ENCODE results near the gene POLR1D.

The POLR1D gene

GRCh38 chr13:27621366-27622101 lies at the start of gene POLR1D:
POLR1D (plus strand) TSS chr13:27621892; CDS start chr13:27621984, 92 bp downstream.
- peaks cover 5% of the 10 kb centered on the region for H3K36me3 ChIP-seq (ENCODE audit: control insufficient read depth, insufficient read depth, low read length)
- H3K4me1 ChIP-seq (ENCODE audit: control insufficient read depth, insufficient read depth, low read length) = peaks cover 11% of the 10 kb centered on the region
- peak within 1 kb of the TSS; percentile 97 for H3K9ac ChIP-seq (ENCODE audit: low read depth, low read length)
- no peaks in the 10 kb centered on the region for H3K9me3 ChIP-seq (ENCODE audit: control insufficient read depth, insufficient read depth, low read length)
- no peaks in the 10 kb centered on the region for H3K27me3 ChIP-seq (ENCODE audit: control insufficient read depth, insufficient read depth, low read length)
- H3K4me3 ChIP-seq (ENCODE audit: low read depth, low read length) = peak within 1 kb of the TSS; percentile 99

- H3K9ac ChIP-seq (ENCODE audit: low read depth, low read length) = no peak overlapping the region
- no peak overlapping the region for H3K4me3 ChIP-seq (ENCODE audit: low read depth, low read length)
- no peaks in the 10 kb centered on the region for H3K27me3 ChIP-seq (ENCODE audit: control insufficient read depth, insufficient read depth, low read length)
- H3K36me3 ChIP-seq (ENCODE audit: control insufficient read depth, insufficient read depth, low read length) = no peaks in the 10 kb centered on the region
- no peaks in the 10 kb centered on the region for H3K9me3 ChIP-seq (ENCODE audit: control insufficient read depth, insufficient read depth, low read length)
- no peaks in the 10 kb centered on the region for H3K4me1 ChIP-seq (ENCODE audit: control insufficient read depth, insufficient read depth, low read length)
Observed at GRCh38 chr13:27572234-27572901, 49.3 kb upstream of the POLR1D start.

DNA sequence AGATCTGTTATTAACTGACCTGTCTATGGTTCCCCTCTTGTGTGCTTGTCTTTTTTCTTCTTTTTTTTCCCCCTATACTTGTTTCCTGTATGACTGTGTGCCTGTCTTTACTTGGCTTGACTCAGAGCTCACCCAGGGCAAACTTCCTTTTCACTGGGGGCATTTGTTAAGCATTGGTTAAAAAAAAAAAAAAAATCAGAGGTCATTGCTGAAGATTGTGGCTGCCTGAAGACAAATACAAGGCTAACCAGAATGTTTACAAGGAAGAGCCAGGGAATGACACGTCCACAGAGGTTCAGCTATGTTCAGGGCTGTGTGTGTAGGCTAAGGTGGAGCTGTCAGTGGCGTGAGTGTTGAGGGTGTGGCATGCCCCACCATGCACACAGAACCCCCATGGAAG lies 48.4 kb upstream of the POLR1D start:
- Histone ChIP-seq H3K36me3 (ENCODE audit: control insufficient read depth, insufficient read depth, low read length) (no peaks in the 10 kb centered on the region), H3K27me3 (ENCODE audit: control insufficient read depth, insufficient read depth, low read length) (no peaks in the 10 kb centered on the region), H3K4me1 (ENCODE audit: control insufficient read depth, insufficient read depth, low read length) (no peaks in the 10 kb centered on the region), H3K4me3 (ENCODE audit: low read depth, low read length) (no peak overlapping the region), H3K9ac (ENCODE audit: low read depth, low read length) (no peak overlapping the region), H3K9me3 (ENCODE audit: control insufficient read depth, insufficient read depth, low read length) (no peaks in the 10 kb centered on the region)

DNA sequence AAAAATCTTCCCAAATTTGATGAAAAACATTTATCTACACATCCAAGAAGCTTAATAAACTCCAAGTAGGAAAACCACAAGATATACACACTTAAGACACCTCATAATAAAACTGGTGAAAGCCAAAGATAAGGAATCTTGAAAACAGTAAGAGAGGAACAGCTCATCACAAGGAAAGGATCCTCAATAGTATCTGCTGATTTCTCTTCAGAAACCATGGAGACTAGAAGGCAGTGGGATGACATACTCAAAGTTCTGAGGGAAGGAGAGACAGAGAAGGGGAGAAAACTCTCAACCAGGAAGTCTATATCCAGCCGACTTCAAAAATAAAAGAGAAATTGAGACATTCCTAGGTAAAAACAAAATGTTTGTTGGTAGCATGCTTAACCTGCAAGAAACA lies 47.0 kb upstream of the POLR1D start:
- Histone ChIP-seq H3K27me3 (ENCODE audit: control insufficient read depth, insufficient read depth, low read length) (no peaks in the 10 kb centered on the region), H3K36me3 (ENCODE audit: control insufficient read depth, insufficient read depth, low read length) (no peaks in the 10 kb centered on the region), H3K4me1 (ENCODE audit: control insufficient read depth, insufficient read depth, low read length) (no peaks in the 10 kb centered on the region), H3K9me3 (ENCODE audit: control insufficient read depth, insufficient read depth, low read length) (no peaks in the 10 kb centered on the region), H3K4me3 (ENCODE audit: low read depth, low read length) (no peak overlapping the region), H3K9ac (ENCODE audit: low read depth, low read length) (no peak overlapping the region)

DNA sequence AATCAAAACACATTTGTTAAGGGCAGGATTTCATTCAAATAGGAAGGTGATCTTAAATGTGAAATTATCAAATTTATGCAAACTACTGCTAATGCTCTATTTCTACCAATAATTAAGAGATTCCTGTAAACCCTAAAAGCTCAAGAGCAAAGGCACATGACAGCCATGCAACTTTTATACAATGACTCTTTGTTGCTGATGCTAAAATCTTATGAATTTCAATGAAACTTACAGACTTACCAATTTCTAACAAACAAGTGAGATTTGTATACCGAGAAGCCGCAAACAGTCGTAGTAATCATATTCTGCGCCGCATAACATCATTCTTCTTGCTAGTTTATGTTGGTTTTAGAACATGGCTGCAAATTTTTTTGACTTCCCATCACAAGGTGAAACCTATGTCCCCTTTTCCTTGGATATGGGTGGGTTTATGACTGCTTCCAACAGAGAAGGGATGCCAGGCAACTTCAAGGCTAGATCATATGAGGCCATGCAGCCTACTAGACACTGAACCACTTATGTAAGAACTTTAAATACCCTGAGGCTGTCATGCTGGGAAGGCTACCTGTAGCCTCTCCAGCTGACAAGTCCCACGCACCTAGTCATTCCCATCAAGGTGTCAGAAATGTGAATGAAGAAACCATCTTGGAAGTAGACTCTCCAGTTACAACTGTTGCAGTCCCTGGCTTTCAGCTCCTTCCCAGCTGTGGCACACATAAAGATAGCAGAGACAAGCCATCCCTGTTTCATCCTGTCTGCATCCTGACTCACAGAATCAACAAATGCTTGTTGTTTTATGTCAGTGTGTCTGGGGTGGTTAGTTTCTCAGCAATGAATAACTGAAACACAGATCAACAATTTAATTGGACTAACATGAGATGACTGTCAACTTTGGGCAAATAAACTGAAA lies 43.3 kb upstream of the POLR1D start:
- H3K36me3 ChIP-seq (ENCODE audit: control insufficient read depth, insufficient read depth, low read length) = no peaks in the 10 kb centered on the region
- no peak overlapping the region for H3K9ac ChIP-seq (ENCODE audit: low read depth, low read length)
- H3K27me3 ChIP-seq (ENCODE audit: control insufficient read depth, insufficient read depth, low read length) = no peaks in the 10 kb centered on the region
- H3K4me3 ChIP-seq (ENCODE audit: low read depth, low read length) = no peak overlapping the region
- H3K4me1 ChIP-seq (ENCODE audit: control insufficient read depth, insufficient read depth, low read length) = no peaks in the 10 kb centered on the region
- no peaks in the 10 kb centered on the region for H3K9me3 ChIP-seq (ENCODE audit: control insufficient read depth, insufficient read depth, low read length)

DNA sequence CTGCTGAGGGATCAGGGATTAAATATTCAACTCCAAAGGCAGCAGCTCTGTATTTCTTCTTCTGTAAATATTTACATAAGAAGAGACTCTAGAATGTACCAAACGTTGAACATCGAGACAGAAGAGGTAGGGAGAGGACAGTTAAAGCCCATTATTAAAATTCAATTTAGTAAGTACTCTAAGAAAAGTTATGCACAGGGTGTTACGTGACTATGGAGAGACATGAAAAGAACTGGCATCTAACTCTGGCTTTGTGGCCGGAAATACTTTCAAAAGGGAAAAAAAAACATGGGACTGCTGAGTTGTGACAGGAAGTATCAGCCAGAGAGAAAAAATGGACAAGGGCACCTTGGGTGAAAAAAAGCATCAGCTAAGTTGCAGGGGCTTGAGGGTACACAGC lies 38.0 kb upstream of the POLR1D start:
- Histone ChIP-seq H3K9ac (ENCODE audit: low read depth, low read length) (no peak overlapping the region), H3K4me3 (ENCODE audit: low read depth, low read length) (no peak overlapping the region), H3K9me3 (ENCODE audit: control insufficient read depth, insufficient read depth, low read length) (no peaks in the 10 kb centered on the region), H3K4me1 (ENCODE audit: control insufficient read depth, insufficient read depth, low read length) (no peaks in the 10 kb centered on the region), H3K27me3 (ENCODE audit: control insufficient read depth, insufficient read depth, low read length) (no peaks in the 10 kb centered on the region), H3K36me3 (ENCODE audit: control insufficient read depth, insufficient read depth, low read length) (no peaks in the 10 kb centered on the region)

- Histone ChIP-seq H3K4me3 (ENCODE audit: low read depth, low read length) (no peak overlapping the region), H3K4me1 (ENCODE audit: control insufficient read depth, insufficient read depth, low read length) (no peaks in the 10 kb centered on the region), H3K36me3 (ENCODE audit: control insufficient read depth, insufficient read depth, low read length) (no peaks in the 10 kb centered on the region), H3K9ac (ENCODE audit: low read depth, low read length) (no peak overlapping the region), H3K9me3 (ENCODE audit: control insufficient read depth, insufficient read depth, low read length) (no peaks in the 10 kb centered on the region), H3K27me3 (ENCODE audit: control insufficient read depth, insufficient read depth, low read length) (no peaks in the 10 kb centered on the region)
Observed at GRCh38 chr13:27587095-27587746, 34.5 kb upstream of the POLR1D start.

DNA sequence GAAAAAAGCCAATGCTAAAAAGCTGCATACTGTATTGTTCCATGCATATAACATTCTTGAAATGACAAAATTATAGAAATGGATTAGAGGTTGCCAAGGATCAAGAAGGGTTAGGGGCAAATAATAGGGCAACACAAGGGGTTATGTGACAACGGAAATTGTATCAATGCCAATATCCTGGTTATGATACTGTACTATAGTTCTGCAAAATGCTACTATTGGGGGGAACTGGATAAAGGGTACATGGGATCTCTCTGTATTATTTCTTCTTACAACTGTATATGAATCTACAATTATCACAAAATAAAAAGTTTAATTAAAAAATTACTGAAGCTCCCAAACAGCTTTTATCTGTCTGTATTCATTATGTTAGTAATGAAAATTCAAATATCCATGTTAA lies 33.3 kb upstream of the POLR1D start:
- Histone ChIP-seq H3K4me1 (ENCODE audit: control insufficient read depth, insufficient read depth, low read length) (no peaks in the 10 kb centered on the region), H3K9me3 (ENCODE audit: control insufficient read depth, insufficient read depth, low read length) (no peaks in the 10 kb centered on the region), H3K9ac (ENCODE audit: low read depth, low read length) (no peak overlapping the region), H3K4me3 (ENCODE audit: low read depth, low read length) (no peak overlapping the region), H3K36me3 (ENCODE audit: control insufficient read depth, insufficient read depth, low read length) (no peaks in the 10 kb centered on the region), H3K27me3 (ENCODE audit: control insufficient read depth, insufficient read depth, low read length) (no peaks in the 10 kb centered on the region)

GRCh38 chr13:27592865-27593264 lies 28.8 kb upstream of the POLR1D start:
- H3K36me3 ChIP-seq (ENCODE audit: control insufficient read depth, insufficient read depth, low read length) = no peaks in the 10 kb centered on the region
- no peaks in the 10 kb centered on the region for H3K9me3 ChIP-seq (ENCODE audit: control insufficient read depth, insufficient read depth, low read length)
- no peak overlapping the region for H3K4me3 ChIP-seq (ENCODE audit: low read depth, low read length)
- no peak overlapping the region for H3K9ac ChIP-seq (ENCODE audit: low read depth, low read length)
- no peaks in the 10 kb centered on the region for H3K27me3 ChIP-seq (ENCODE audit: control insufficient read depth, insufficient read depth, low read length)
- H3K4me1 ChIP-seq (ENCODE audit: control insufficient read depth, insufficient read depth, low read length) = no peaks in the 10 kb centered on the region

- Histone ChIP-seq H3K4me1 (ENCODE audit: control insufficient read depth, insufficient read depth, low read length) (no peaks in the 10 kb centered on the region), H3K9ac (ENCODE audit: low read depth, low read length) (no peak overlapping the region), H3K4me3 (ENCODE audit: low read depth, low read length) (no peak overlapping the region), H3K27me3 (ENCODE audit: control insufficient read depth, insufficient read depth, low read length) (no peaks in the 10 kb centered on the region), H3K36me3 (ENCODE audit: control insufficient read depth, insufficient read depth, low read length) (no peaks in the 10 kb centered on the region), H3K9me3 (ENCODE audit: control insufficient read depth, insufficient read depth, low read length) (no peaks in the 10 kb centered on the region)
Observed at GRCh38 chr13:27593267-27593666, 28.4 kb upstream of the POLR1D start.

DNA sequence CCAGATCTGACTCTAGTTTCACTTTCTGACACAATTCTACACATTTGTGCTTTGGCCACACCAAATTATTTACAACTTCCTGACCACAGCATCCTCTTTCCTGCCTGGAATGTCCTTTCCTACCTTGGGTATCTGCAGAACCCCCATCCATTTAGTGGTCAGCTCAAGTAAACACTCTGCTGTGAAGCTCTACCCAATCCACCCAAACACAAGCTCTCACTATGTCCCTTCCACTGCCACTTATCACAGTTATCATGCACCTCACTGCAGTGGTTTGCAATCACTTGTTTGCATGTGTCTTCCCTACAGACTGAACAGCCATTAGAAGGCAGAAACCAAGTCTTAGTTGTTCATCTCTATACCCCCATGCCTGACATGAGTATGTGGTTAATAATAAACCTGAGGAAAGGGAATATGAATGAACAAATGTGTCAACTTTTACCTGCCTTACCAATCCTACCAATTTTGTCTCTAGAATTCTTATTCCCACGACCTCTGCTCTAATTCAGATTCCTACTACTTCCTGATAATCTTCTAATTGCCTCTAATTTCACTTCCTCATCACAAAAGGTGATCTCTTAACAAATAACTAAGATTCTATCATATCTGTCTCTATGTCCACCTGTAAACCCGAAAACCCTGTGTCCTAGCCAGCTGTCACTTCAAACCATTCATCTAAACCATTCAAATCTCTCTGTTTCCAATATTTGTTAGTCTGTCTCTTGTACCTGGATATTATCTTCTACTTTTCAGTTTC lies 26.5 kb upstream of the POLR1D start:
- no peaks in the 10 kb centered on the region for H3K27me3 ChIP-seq (ENCODE audit: control insufficient read depth, insufficient read depth, low read length)
- H3K4me3 ChIP-seq (ENCODE audit: low read depth, low read length) = no peak overlapping the region
- no peaks in the 10 kb centered on the region for H3K9me3 ChIP-seq (ENCODE audit: control insufficient read depth, insufficient read depth, low read length)
- no peak overlapping the region for H3K9ac ChIP-seq (ENCODE audit: low read depth, low read length)
- peaks cover 5% of the 10 kb centered on the region for H3K4me1 ChIP-seq (ENCODE audit: control insufficient read depth, insufficient read depth, low read length)
- H3K36me3 ChIP-seq (ENCODE audit: control insufficient read depth, insufficient read depth, low read length) = no peaks in the 10 kb centered on the region
